B cell (primary cell): Measurements from ENCODE around the gene EML3.

Experiments used
- EZH2 ChIP-seq: IDR thresholded peaks from 2 replicates; pipeline ENCODE4 v1.6.1; 2012; ENCODE audit warnings: borderline replicate concordance, low read depth, mild to moderate bottlenecking, moderate library complexity, low read length; ENCODE audit not compliant: insufficient read depth, poor library complexity, severe bottlenecking
- TF ChIP-seq, protein P1 (sequence below): fragments of 200-600 bp; IDR thresholded peaks from one replicate; pipeline ENCODE4 v1.8.0; 2022; ENCODE audit warnings: antibody characterized with exemption, mild to moderate bottlenecking

DNA sequence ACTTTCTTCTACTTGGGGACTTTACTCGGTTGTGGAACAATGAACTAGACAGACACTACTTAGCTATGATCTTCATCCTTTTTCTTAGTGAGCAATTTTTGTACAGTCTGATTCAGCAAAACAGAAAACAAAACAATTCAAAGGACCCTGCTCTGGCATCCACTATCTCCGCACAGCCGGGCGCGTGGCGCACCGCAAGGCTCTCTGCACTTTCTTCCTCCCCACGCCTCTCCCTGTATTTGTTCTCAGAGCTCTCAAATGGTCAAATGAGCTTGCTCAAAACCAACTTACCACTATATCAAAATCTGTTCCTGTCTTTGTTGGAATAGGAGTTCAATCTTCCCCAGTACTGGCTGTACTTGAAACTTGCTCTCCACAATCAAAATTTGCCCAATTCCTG lies 46.3 kb downstream of the EML3 start:
- TF ChIP-seq, protein P1, sequence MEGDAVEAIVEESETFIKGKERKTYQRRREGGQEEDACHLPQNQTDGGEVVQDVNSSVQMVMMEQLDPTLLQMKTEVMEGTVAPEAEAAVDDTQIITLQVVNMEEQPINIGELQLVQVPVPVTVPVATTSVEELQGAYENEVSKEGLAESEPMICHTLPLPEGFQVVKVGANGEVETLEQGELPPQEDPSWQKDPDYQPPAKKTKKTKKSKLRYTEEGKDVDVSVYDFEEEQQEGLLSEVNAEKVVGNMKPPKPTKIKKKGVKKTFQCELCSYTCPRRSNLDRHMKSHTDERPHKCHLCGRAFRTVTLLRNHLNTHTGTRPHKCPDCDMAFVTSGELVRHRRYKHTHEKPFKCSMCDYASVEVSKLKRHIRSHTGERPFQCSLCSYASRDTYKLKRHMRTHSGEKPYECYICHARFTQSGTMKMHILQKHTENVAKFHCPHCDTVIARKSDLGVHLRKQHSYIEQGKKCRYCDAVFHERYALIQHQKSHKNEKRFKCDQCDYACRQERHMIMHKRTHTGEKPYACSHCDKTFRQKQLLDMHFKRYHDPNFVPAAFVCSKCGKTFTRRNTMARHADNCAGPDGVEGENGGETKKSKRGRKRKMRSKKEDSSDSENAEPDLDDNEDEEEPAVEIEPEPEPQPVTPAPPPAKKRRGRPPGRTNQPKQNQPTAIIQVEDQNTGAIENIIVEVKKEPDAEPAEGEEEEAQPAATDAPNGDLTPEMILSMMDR, result no peak
- TF ChIP-seq EZH2, result no peak
